ENCODE measurements around the gene SGCD.

SGCD gene

GRCh38 chr5:156379206-156379605 is 52.2 kb downstream of the SGCD start:
- no peaks in the 10 kb centered on the region for H3K4me1 ChIP-seq (ENCODE audit: control insufficient read depth, insufficient read depth, low read length)
- ChIA-PET CTCF (no interaction called here), POLR2A (no interaction called here)
- H3K4me3 ChIP-seq (ENCODE audit: low read depth, low read length), result no peak overlapping the region
- no peak for TF ChIP-seq ZNF639 (tag by site-specific recombination; IDR thresholded peaks at IDR 0.05)
- TF ChIP-seq ZNF404 (tag by site-specific recombination; IDR thresholded peaks at IDR 0.05), result no peak
- no peak for TF ChIP-seq ZNF626 (tag by site-specific recombination; IDR thresholded peaks at IDR 0.05)
- no peak for TF ChIP-seq TRIM28 (IDR thresholded peaks at IDR 0.05; ENCODE audit: borderline replicate concordance, low read length)
- no peaks in the 10 kb centered on the region for H3K36me3 ChIP-seq (ENCODE audit: control insufficient read depth in 2 of 2, insufficient read depth in 1 of 2, low read length in 2 of 2)
- H3K9me3 ChIP-seq (ENCODE audit: control insufficient read depth, insufficient read depth, low read depth, low read length), result no peaks in the 10 kb centered on the region
- H3K27ac ChIP-seq (ENCODE audit: extremely low read depth, low read depth, low read length), result no peak overlapping the region

- TF ChIP-seq ZNF266 (tag by site-specific recombination; IDR thresholded peaks at IDR 0.05; ENCODE audit: low read depth) (no peak), ZNF398 (tag by site-specific recombination; IDR thresholded peaks at IDR 0.05) (no peak)
- no peak overlapping the region for H3K27ac ChIP-seq (ENCODE audit: extremely low read depth, low read depth, low read length)
- no peak overlapping the region for H3K4me3 ChIP-seq (ENCODE audit: low read depth, low read length)
- ChIA-PET CTCF (no interaction called here), POLR2A (no interaction called here)
- no peaks in the 10 kb centered on the region for H3K4me1 ChIP-seq (ENCODE audit: control insufficient read depth, insufficient read depth, low read length)
- H3K36me3 ChIP-seq (ENCODE audit: control insufficient read depth in 2 of 2, insufficient read depth in 1 of 2, low read length in 2 of 2), result no peaks in the 10 kb centered on the region
- no peaks in the 10 kb centered on the region for H3K9me3 ChIP-seq (ENCODE audit: control insufficient read depth, insufficient read depth, low read depth, low read length)
Measured at GRCh38 chr5:156380848-156381247, 53.9 kb downstream of the SGCD start.

- H3K9me3 ChIP-seq (ENCODE audit: control insufficient read depth, insufficient read depth, low read depth, low read length), result no peaks in the 10 kb centered on the region
- CTCF ChIA-PET, result no interaction called here
- H3K4me1 ChIP-seq (ENCODE audit: control insufficient read depth, insufficient read depth, low read length), result no peaks in the 10 kb centered on the region
- TF ChIP-seq ZNF416 (tag by site-specific recombination; IDR thresholded peaks at IDR 0.05) (no peak), REST (tag by site-specific recombination; IDR thresholded peaks at IDR 0.05) (no peak), ZNF777 (tag by site-specific recombination; IDR thresholded peaks at IDR 0.05; ENCODE audit: borderline replicate concordance) (no peak), ELK4 (IDR thresholded peaks at IDR 0.05; ENCODE audit: borderline replicate concordance, low read depth, low read length) (no peak), SETDB1 (IDR thresholded peaks at IDR 0.05; ENCODE audit: insufficient read length, low read length) (no peak), BCL11A (tag by site-specific recombination; IDR thresholded peaks at IDR 0.05; ENCODE audit: low read depth) (no peak), ZNF830 (tag by site-specific recombination; IDR thresholded peaks at IDR 0.05; ENCODE audit: low read depth) (no peak), ZFP41 (tag by site-specific recombination; IDR thresholded peaks at IDR 0.05; ENCODE audit: borderline replicate concordance) (no peak), ZNF791 (tag by site-specific recombination; IDR thresholded peaks at IDR 0.05) (no peak), KLF16 (tag by site-specific recombination; IDR thresholded peaks at IDR 0.05) (no peak), ZXDB (tag by site-specific recombination; IDR thresholded peaks at IDR 0.05) (no peak)
- no peaks in the 10 kb centered on the region for H3K36me3 ChIP-seq (ENCODE audit: control insufficient read depth in 2 of 2, insufficient read depth in 1 of 2, low read length in 2 of 2)
- no peak overlapping the region for H3K27ac ChIP-seq (ENCODE audit: extremely low read depth, low read depth, low read length)
- POLR2A ChIA-PET, result no interaction called here
- H3K4me3 ChIP-seq (ENCODE audit: low read depth, low read length), result no peak overlapping the region
Measured at GRCh38 chr5:156383510-156384265, 56.7 kb downstream of the SGCD start.

Measured in HEK293 (cell line).